A673 (cell line): ENCODE measurements around the gene MAP3K21. TPM values are rescaled to one million over a fixed set of nuclear protein-coding genes. Genes with fewer than 3 reads are reported as not detected.

ENCODE experiments used
- BruUV-seq: library from RNA; stranded (reverse); fragments of 400-500 nt; replicated peaks from 2 replicates; lab custom pipeline; 2021; lab: Mats Ljungman, UMichigan
- CTCF ChIA-PET: fragments of 300-600 bp; sonication (Branson Sonifier 250); formaldehyde crosslinking; loops from one replicate; lab custom pipeline; 2022; ENCODE audit warnings: antibody characterized with exemption; lab: Charles Lee
- POLR2A ChIA-PET: fragments of 300-600 bp; sonication (Branson Sonifier 250); formaldehyde crosslinking; loops from one replicate; lab custom pipeline; 2022; ENCODE audit warnings: antibody characterized with exemption; ENCODE audit not compliant: low non-redundant PET; lab: Charles Lee
- DNase-seq: peaks from one replicate; pipeline ENCODE4 v3.0.0-alpha.2; 2015; ENCODE audit warnings: low spot score
- H3K27ac ChIP-seq: fragments of 200-600 bp; sonication (generic); 2 replicates; pipeline ENCODE4 v1.5.1; 2016; ENCODE audit warnings: mixed run types, low read depth, mild to moderate bottlenecking, mixed read lengths, antibody characterized with exemption, low read length; ENCODE audit not compliant: poor library complexity, severe bottlenecking
- H3K27me3 ChIP-seq: fragments of 200-600 bp; sonication (generic); replicated peaks from 2 replicates; pipeline ENCODE4 v1.6.1; 2017; ENCODE audit warnings: mixed run types, low read depth, mild to moderate bottlenecking, mixed read lengths, antibody characterized with exemption, low read length; ENCODE audit not compliant: insufficient read depth, poor library complexity
- H3K36me3 ChIP-seq: fragments of 200-600 bp; sonication (generic); 2 replicates; pipeline ENCODE4 v1.6.1; 2016; ENCODE audit warnings: mixed run types, mild to moderate bottlenecking, mixed read lengths, antibody characterized with exemption, low read length; ENCODE audit not compliant: insufficient read depth, poor library complexity, severe bottlenecking
- H3K4me1 ChIP-seq: fragments of 200-600 bp; sonication (generic); 2 replicates; pipeline ENCODE4 v1.6.1; 2017; ENCODE audit warnings: mixed run types, mild to moderate bottlenecking, mixed read lengths, antibody characterized with exemption, low read length; ENCODE audit not compliant: insufficient read depth, poor library complexity, severe bottlenecking
- H3K4me3 ChIP-seq: fragments of 200-600 bp; sonication (generic); 2 replicates; pipeline ENCODE4 v1.5.1; 2016; ENCODE audit warnings: low read depth, mixed run types, mild to moderate bottlenecking, mixed read lengths, low read length; ENCODE audit not compliant: poor library complexity, severe bottlenecking
- H3K9me3 ChIP-seq: fragments of 200-600 bp; sonication (generic); 2 replicates; pipeline ENCODE4 v1.6.1; 2016; ENCODE audit warnings: mixed run types, low read depth, mild to moderate bottlenecking, mixed read lengths, antibody characterized with exemption, low read length; ENCODE audit not compliant: poor library complexity, severe bottlenecking
- EZH2 ChIP-seq: fragments of 200-600 bp; sonication (generic); IDR thresholded peaks from 2 replicates; pipeline ENCODE4 v1.6.1; 2017; ENCODE audit warnings: borderline replicate concordance, low read depth, mild to moderate bottlenecking, mixed read lengths, antibody characterized with exemption, low read length; ENCODE audit not compliant: poor library complexity, severe bottlenecking
- intact Hi-C: fragments of 100-400 bp; cut with micrococcal nuclease; formaldehyde crosslinking; loops from one replicate; pipeline ENCODE4 v1.10.0; 2022; ENCODE audit not compliant: unreplicated experiment
- total RNA-seq: library from RNA; stranded (reverse); gene quantifications from 2 replicates; pipeline ENCODE4 v1.2.3, GENCODE V29; 2021
- TF ChIP-seq, protein P1 (sequence below): fragments of 300-800, 200-600 bp; sonication (generic); conservative IDR thresholded peaks from 2 replicates; pipeline ENCODE4 v1.5.1; 2017; ENCODE audit warnings: low read depth, mild to moderate bottlenecking, antibody characterized with exemption, low read length, moderate library complexity, mixed read lengths

Gene MAP3K21
- total RNA-seq, 1 experiment from 2014 or later: 0.88 TPM

DNA sequence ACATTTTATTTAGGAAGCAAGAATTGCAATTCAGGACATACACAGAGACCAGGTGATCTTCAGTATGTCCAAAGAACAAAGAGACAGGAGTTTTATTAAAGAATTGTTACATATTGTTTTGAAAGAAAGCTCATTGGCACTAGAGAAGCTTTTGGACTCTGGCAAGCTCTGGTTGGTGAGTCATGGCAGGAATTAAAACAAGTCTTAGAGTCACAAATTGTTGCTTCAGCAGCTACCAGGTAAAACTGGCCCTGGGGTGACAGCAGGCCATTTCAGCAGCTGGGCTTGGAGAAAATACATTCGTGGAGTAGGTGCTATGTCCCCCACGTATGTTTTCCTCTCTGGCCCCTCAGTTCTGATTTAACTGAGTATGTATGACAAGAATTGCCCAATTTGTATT, 58.8 kb downstream of the MAP3K21 start:
- Histone ChIP-seq H3K27ac (no peak overlapping the region), H3K27me3 (no peaks in the 10 kb centered on the region), H3K4me1 (no peaks in the 10 kb centered on the region), H3K36me3 (no peaks in the 10 kb centered on the region), H3K9me3 (no peaks in the 10 kb centered on the region), H3K4me3 (no peak overlapping the region)
- no peak for DNase-seq
- ChIA-PET CTCF (no interaction called here), POLR2A (no interaction called here)
- intact Hi-C loops: no loop called here
- TF ChIP-seq, protein P1, sequence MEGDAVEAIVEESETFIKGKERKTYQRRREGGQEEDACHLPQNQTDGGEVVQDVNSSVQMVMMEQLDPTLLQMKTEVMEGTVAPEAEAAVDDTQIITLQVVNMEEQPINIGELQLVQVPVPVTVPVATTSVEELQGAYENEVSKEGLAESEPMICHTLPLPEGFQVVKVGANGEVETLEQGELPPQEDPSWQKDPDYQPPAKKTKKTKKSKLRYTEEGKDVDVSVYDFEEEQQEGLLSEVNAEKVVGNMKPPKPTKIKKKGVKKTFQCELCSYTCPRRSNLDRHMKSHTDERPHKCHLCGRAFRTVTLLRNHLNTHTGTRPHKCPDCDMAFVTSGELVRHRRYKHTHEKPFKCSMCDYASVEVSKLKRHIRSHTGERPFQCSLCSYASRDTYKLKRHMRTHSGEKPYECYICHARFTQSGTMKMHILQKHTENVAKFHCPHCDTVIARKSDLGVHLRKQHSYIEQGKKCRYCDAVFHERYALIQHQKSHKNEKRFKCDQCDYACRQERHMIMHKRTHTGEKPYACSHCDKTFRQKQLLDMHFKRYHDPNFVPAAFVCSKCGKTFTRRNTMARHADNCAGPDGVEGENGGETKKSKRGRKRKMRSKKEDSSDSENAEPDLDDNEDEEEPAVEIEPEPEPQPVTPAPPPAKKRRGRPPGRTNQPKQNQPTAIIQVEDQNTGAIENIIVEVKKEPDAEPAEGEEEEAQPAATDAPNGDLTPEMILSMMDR: no peak
- TF ChIP-seq EZH2: no peak
- no TSS peak for BruUV-seq

DNA sequence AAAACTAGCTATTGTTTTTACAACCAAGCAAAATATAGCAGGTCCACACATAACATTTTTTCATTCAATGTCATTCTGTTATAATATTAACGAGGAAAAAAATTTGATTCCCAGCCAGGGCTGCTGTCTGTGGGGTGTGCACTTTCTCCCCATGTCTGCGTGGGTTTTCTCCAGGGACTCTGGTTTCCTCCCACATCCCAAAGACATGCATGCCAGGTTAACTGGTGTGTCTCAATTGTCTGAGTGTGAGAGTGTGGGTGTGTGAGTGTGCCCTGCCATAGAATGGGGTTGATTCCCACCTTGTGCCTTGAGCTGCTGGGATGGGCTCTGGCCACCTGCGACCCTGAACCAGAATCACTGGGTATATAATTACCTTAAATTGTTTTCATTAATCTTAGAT, 60.1 kb downstream of the MAP3K21 start:
- no peaks in the 10 kb centered on the region for H3K9me3 ChIP-seq
- DNase-seq: no peak
- intact Hi-C loops: no loop called here
- H3K27ac ChIP-seq: no peak overlapping the region
- no peaks in the 10 kb centered on the region for H3K27me3 ChIP-seq
- no peaks in the 10 kb centered on the region for H3K36me3 ChIP-seq
- BruUV-seq: no TSS peak
- no peaks in the 10 kb centered on the region for H3K4me1 ChIP-seq
- no peak overlapping the region for H3K4me3 ChIP-seq
- POLR2A ChIA-PET: no interaction called here
- TF ChIP-seq, protein P1: no peak
- no peak for TF ChIP-seq EZH2
- CTCF ChIA-PET: no interaction called here

DNA sequence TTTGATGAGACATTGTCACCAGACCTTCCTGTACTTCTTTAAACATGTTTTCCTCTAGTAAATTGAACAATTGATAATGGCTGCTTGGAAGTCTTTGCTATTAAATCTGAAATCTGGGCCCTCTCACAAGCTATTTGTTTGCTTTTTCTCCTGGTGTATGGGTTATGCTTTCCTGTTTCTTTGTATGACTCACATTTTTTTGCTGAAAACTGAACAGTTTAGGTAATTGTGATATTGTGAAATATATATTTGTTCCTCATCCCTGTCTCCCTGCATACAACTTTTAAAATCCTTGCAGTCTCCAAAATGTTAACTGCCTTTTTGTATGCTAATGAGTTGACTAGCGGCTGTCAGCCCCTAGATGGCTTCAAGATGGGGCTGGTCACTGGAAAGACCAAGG, 61.6 kb downstream of the MAP3K21 start:
- Histone ChIP-seq H3K4me1 (no peaks in the 10 kb centered on the region), H3K27ac (no peak overlapping the region), H3K4me3 (no peak overlapping the region), H3K9me3 (no peaks in the 10 kb centered on the region), H3K27me3 (no peaks in the 10 kb centered on the region), H3K36me3 (no peaks in the 10 kb centered on the region)
- ChIA-PET CTCF (no interaction called here), POLR2A (no interaction called here)
- BruUV-seq: no TSS peak
- intact Hi-C loops: no loop called here
- no peak for TF ChIP-seq EZH2
- DNase-seq: no peak

DNA sequence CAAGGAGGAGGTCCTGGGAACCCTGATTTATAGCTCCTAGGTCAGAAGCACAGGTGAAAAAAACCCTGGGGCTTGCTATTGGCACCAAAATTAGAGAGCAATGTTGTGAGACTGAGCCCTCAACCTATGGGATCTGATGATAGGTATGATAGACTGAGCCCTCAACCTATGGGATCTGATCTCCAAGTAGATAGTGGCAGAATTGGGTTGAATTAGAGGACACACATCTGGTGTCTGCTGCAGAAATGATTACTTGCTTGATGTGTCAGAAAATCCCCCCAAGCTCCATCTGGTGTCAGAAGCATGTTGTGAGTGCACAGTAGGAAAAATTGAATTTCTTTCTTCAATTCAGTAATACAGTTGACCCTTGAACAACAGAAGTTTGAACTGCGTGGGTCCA, 62.4 kb downstream of the MAP3K21 start:
- BruUV-seq: no TSS peak
- POLR2A ChIA-PET: interaction anchor here (0.6 kb wide), 1 partner anchor 1788 kb away, joined by 3 read pairs; no protein-coding TSS in a partner anchor

More for the DNA sequence above, 62.4 kb downstream of the MAP3K21 start:
- TF ChIP-seq EZH2: no peak
- TF ChIP-seq, protein P1: no peak
- H3K27me3 ChIP-seq: no peaks in the 10 kb centered on the region
- CTCF ChIA-PET: no interaction called here
- intact Hi-C loops: loop anchor here (10.0 kb wide), 1 partner anchor 405 kb away; no protein-coding TSS in a partner anchor
- no peaks in the 10 kb centered on the region for H3K9me3 ChIP-seq
- no peaks in the 10 kb centered on the region for H3K36me3 ChIP-seq
- H3K27ac ChIP-seq: no peak overlapping the region
- no peak overlapping the region for H3K4me3 ChIP-seq
- no peak for DNase-seq
- H3K4me1 ChIP-seq: no peaks in the 10 kb centered on the region
